HL-60 (cell line): Measurements from ENCODE around the gene RHOF.

Source experiments
- DNase-seq, 2 experiments: peaks; one replicate each; pipeline ENCODE4 v3.0.0-alpha.2; 2010 to 2020; ENCODE audit warnings: low read depth in 1 of 2, low spot score in 1 of 2
- H3K27ac ChIP-seq: fragments of 250-450 bp; sonication (Bioruptor Pico); replicated peaks from 2 replicates; pipeline ENCODE4 v1.5.1; 2020; ENCODE audit warnings: mild to moderate bottlenecking, moderate library complexity
- H3K27me3 ChIP-seq: fragments of 250-450 bp; sonication (Bioruptor Pico); 2 replicates; pipeline ENCODE4 v1.5.1; 2021; ENCODE audit warnings: mild to moderate bottlenecking, moderate library complexity; ENCODE audit not compliant: insufficient read depth, poor library complexity, severe bottlenecking
- H3K4me3 ChIP-seq: replicated peaks from 2 replicates; pipeline ENCODE4 v1.5.1; 2011; ENCODE audit warnings: mild to moderate bottlenecking, control low read depth, low read length; ENCODE audit not compliant: insufficient read depth
- GABPA ChIP-seq: IDR thresholded peaks from 2 replicates; pipeline ENCODE4 v1.6.1; 2012; ENCODE audit warnings: low read depth
- POLR2AphosphoS5 ChIP-seq: IDR thresholded peaks from 2 replicates; pipeline ENCODE4 v1.6.1; 2012; ENCODE audit warnings: low read depth
- REST ChIP-seq: IDR thresholded peaks from 2 replicates; pipeline ENCODE4 v1.6.1; 2012; ENCODE audit warnings: low read depth; ENCODE audit not compliant: insufficient replicate concordance
- SPI1 ChIP-seq: IDR thresholded peaks from 2 replicates; pipeline ENCODE4 v1.6.1; 2012; ENCODE audit warnings: low read depth, mild to moderate bottlenecking, borderline replicate concordance
- TF ChIP-seq, protein P1 (sequence below): IDR thresholded peaks from one replicate; pipeline ENCODE4 v1.5.1; 2011; ENCODE audit warnings: low read length, control low read depth, inconsistent platforms; ENCODE audit not compliant: insufficient read depth

Gene RHOF

DNA sequence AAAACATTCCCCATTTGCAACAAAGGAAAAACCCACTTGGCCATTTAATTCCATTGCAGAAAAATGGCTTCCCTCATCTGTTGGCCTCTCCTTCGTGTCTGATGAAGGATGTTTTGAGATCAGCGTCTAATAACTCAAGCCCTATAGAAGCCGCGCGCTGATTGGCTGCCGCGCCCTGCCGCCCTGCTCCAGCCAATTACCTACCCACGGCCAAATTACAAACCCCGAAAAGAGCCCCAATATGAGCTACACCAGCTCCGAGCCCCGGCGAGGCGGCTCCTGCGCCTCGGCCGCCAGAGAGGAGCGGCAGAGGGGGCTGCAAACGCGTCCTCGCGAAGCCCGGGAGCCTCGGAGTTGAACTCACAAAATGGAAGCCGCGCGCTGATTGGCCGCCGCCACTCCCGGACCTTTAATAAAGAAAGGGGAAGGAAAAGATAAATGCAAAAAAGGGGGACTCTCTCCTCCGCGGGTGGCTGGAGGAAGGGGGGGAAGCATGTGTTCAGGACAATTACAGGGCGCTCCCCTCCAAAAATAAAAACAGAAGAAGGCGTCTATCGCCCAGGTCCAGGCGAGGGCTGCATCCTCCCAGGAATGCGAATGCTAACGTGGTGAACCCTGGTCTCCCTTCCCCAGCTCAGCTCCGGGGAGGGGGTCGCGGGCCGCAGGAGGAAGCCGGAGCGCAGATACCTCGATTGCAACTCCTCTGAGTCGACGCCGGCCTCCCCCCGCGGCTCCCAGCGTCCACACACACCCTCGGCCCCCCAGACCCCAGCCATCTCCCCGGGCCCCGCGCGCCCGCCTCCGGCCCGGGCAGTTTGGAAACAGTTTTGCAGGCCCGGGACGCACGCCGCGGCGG lies 9.6 kb upstream of the RHOF start:
- no peaks in the 10 kb centered on the region for H3K27me3 ChIP-seq
- H3K27ac ChIP-seq, result peak overlapping the region; percentile 98
- peak; percentile 84 to 95 for DNase-seq
- TF ChIP-seq GABPA, result no peak
- peak; percentile 70 for TF ChIP-seq REST
- TF ChIP-seq SPI1, result 0 out of 2 replicates have a peak, but pooled peaks have one; percentile 22
- TF ChIP-seq POLR2AphosphoS5, result peak; percentile 75
- TF ChIP-seq, protein P1, sequence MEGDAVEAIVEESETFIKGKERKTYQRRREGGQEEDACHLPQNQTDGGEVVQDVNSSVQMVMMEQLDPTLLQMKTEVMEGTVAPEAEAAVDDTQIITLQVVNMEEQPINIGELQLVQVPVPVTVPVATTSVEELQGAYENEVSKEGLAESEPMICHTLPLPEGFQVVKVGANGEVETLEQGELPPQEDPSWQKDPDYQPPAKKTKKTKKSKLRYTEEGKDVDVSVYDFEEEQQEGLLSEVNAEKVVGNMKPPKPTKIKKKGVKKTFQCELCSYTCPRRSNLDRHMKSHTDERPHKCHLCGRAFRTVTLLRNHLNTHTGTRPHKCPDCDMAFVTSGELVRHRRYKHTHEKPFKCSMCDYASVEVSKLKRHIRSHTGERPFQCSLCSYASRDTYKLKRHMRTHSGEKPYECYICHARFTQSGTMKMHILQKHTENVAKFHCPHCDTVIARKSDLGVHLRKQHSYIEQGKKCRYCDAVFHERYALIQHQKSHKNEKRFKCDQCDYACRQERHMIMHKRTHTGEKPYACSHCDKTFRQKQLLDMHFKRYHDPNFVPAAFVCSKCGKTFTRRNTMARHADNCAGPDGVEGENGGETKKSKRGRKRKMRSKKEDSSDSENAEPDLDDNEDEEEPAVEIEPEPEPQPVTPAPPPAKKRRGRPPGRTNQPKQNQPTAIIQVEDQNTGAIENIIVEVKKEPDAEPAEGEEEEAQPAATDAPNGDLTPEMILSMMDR, result no peak
- H3K4me3 ChIP-seq, result peak overlapping the region; percentile 46

- peak overlapping the region; percentile 46 for H3K4me3 ChIP-seq
- peak overlapping the region; percentile 98 for H3K27ac ChIP-seq
- no peak for TF ChIP-seq REST
- TF ChIP-seq POLR2AphosphoS5, result no peak
- TF ChIP-seq GABPA, result no peak
- no peak for TF ChIP-seq SPI1
- TF ChIP-seq, protein P1, result no peak
- H3K27me3 ChIP-seq, result no peaks in the 10 kb centered on the region
- DNase-seq, result no peak
Measured at GRCh38 chr12:121802485-121802842, 9.0 kb upstream of the RHOF start.

- Histone ChIP-seq H3K4me3 (peak overlapping the region; percentile 46), H3K27ac (peak overlapping the region; percentile 98), H3K27me3 (no peaks in the 10 kb centered on the region)
- peak in 1 of 2 experiments; percentile 54 for DNase-seq
- TF ChIP-seq POLR2AphosphoS5, result no peak
- no peak for TF ChIP-seq GABPA
- TF ChIP-seq SPI1, result peak; percentile 54; the same call in 1 of the 2 replicates
- TF ChIP-seq, protein P1, result no peak
- TF ChIP-seq REST, result peak; percentile 20
Measured at GRCh38 chr12:121801595-121802484, 8.4 kb upstream of the RHOF start.
